IgD-negative memory B cell (primary cell): ENCODE results near the gene ATXN1. TPM values are rescaled to one million over a fixed set of nuclear protein-coding genes. Genes with fewer than 3 reads are reported as not detected.

Experiments used
- H3K27ac Mint-ChIP-seq, 3 donors: one replicate each; pipeline ENCODE4 v1.8.0; 2020 to 2022; ENCODE audit warnings: mild to moderate bottlenecking in 3 of 3, mixed read lengths in 3 of 3, moderate library complexity in 1 of 3
- H3K27me3 Mint-ChIP-seq: one replicate; pipeline ENCODE4 v1.8.0; 2021; ENCODE audit warnings: mixed read lengths
- H3K36me3 Mint-ChIP-seq: one replicate; pipeline ENCODE4 v1.8.0; 2020; ENCODE audit warnings: mild to moderate bottlenecking, mixed read lengths
- H3K4me1 Mint-ChIP-seq, 3 donors: one replicate each; pipeline ENCODE4 v1.8.0; 2020 to 2022; ENCODE audit warnings: mixed read lengths in 3 of 3, mild to moderate bottlenecking in 1 of 3
- H3K4me3 Mint-ChIP-seq, 4 donors: one replicate each; pipeline ENCODE4 v1.8.0; 2020 to 2022; ENCODE audit warnings: mild to moderate bottlenecking in 4 of 4, mixed read lengths in 4 of 4, moderate library complexity in 3 of 4
- H3K9me3 Mint-ChIP-seq, 3 donors: one replicate each; pipeline ENCODE4 v1.8.0; 2020 to 2021; ENCODE audit warnings: mixed read lengths in 3 of 3, mild to moderate bottlenecking in 1 of 3
- polyA plus RNA-seq: library from polyadenylated mRNA; unstranded; fragments of 300-500 nt; fragmentation: Illumina TruSeq; gene quantifications from one replicate; pipeline ENCODE4 v1.2.3, GENCODE V29; 2021

The ATXN1 gene
- polyA plus RNA-seq, 1 donor from 2014 or later = 5.0 TPM

- H3K9me3 Mint-ChIP-seq = no peaks in the 10 kb centered on the region
- peaks cover 3% of the 10 kb centered on the region for H3K27me3 Mint-ChIP-seq
Observed at GRCh38 chr6:16295471-16295870, 465.8 kb downstream of the ATXN1 start.

GRCh38 chr6:16295060-16295459 is 466.2 kb downstream of the ATXN1 start:
- Mint-ChIP-seq H3K27ac (no peak overlapping the region), H3K4me3 (no peak overlapping the region), H3K9me3 (no peaks in the 10 kb centered on the region), H3K4me1 (peaks cover 0 to 3% (median 0%) of the 10 kb centered on the region in 3 donors), H3K36me3 (peaks cover 1% of the 10 kb centered on the region), H3K27me3 (peaks cover 3% of the 10 kb centered on the region)

More at GRCh38 chr6:16295471-16295870, 465.8 kb downstream of the ATXN1 start:
- Mint-ChIP-seq H3K4me3 (no peak overlapping the region), H3K27ac (no peak overlapping the region), H3K4me1 (peaks cover 0 to 3% (median 0%) of the 10 kb centered on the region in 3 donors), H3K36me3 (peaks cover 1% of the 10 kb centered on the region)

GRCh38 chr6:16294371-16294770 is 466.9 kb downstream of the ATXN1 start:
- peaks cover 0 to 3% (median 0%) of the 10 kb centered on the region in 3 donors for H3K4me1 Mint-ChIP-seq
- peaks cover 1% of the 10 kb centered on the region for H3K36me3 Mint-ChIP-seq
- H3K4me3 Mint-ChIP-seq = no peak overlapping the region
- no peak overlapping the region for H3K27ac Mint-ChIP-seq
- H3K27me3 Mint-ChIP-seq = peaks cover 3% of the 10 kb centered on the region
- no peaks in the 10 kb centered on the region for H3K9me3 Mint-ChIP-seq

GRCh38 chr6:16292942-16293341 is 468.3 kb downstream of the ATXN1 start:
- peaks cover 3% of the 10 kb centered on the region for H3K27me3 Mint-ChIP-seq
- H3K4me3 Mint-ChIP-seq = peak overlapping the region in 1 of 4 donors; percentile 71
- no peaks in the 10 kb centered on the region for H3K36me3 Mint-ChIP-seq
- H3K4me1 Mint-ChIP-seq = peaks cover 0 to 3% (median 0%) of the 10 kb centered on the region in 3 donors
- no peaks in the 10 kb centered on the region for H3K9me3 Mint-ChIP-seq
- no peak overlapping the region for H3K27ac Mint-ChIP-seq

GRCh38 chr6:16292432-16292831 is 468.8 kb downstream of the ATXN1 start:
- Mint-ChIP-seq H3K27me3 (peaks cover 3% of the 10 kb centered on the region), H3K9me3 (no peaks in the 10 kb centered on the region), H3K4me3 (no peak overlapping the region), H3K27ac (no peak overlapping the region), H3K36me3 (no peaks in the 10 kb centered on the region), H3K4me1 (peaks cover 0 to 3% (median 0%) of the 10 kb centered on the region in 3 donors)

GRCh38 chr6:16291739-16292138 is 469.5 kb downstream of the ATXN1 start:
- H3K27me3 Mint-ChIP-seq = peaks cover 3% of the 10 kb centered on the region
- H3K4me3 Mint-ChIP-seq = no peak overlapping the region
- no peak overlapping the region for H3K27ac Mint-ChIP-seq
- H3K4me1 Mint-ChIP-seq = peaks cover 0 to 3% (median 0%) of the 10 kb centered on the region in 3 donors
- H3K36me3 Mint-ChIP-seq = no peaks in the 10 kb centered on the region
- H3K9me3 Mint-ChIP-seq = no peaks in the 10 kb centered on the region

- Mint-ChIP-seq H3K4me1 (peaks cover 0 to 2% (median 0%) of the 10 kb centered on the region in 3 donors), H3K9me3 (no peaks in the 10 kb centered on the region), H3K4me3 (no peak overlapping the region), H3K27me3 (peaks cover 2% of the 10 kb centered on the region), H3K36me3 (no peaks in the 10 kb centered on the region), H3K27ac (no peak overlapping the region)
Observed at GRCh38 chr6:16288163-16288562, 473.1 kb downstream of the ATXN1 start.

- Mint-ChIP-seq H3K4me3 (no peak overlapping the region), H3K27me3 (no peaks in the 10 kb centered on the region), H3K36me3 (no peaks in the 10 kb centered on the region), H3K9me3 (no peaks in the 10 kb centered on the region), H3K4me1 (peaks cover 0 to 2% (median 0%) of the 10 kb centered on the region in 3 donors), H3K27ac (peak overlapping the region in 1 of 3 donors; percentile 16)
Observed at GRCh38 chr6:16286151-16286522, 475.1 kb downstream of the ATXN1 start.

- H3K27me3 Mint-ChIP-seq = no peaks in the 10 kb centered on the region
- H3K36me3 Mint-ChIP-seq = no peaks in the 10 kb centered on the region
- no peak overlapping the region for H3K27ac Mint-ChIP-seq
- H3K4me1 Mint-ChIP-seq = peaks cover 0 to 2% (median 0%) of the 10 kb centered on the region in 3 donors
- H3K4me3 Mint-ChIP-seq = no peak overlapping the region
- no peaks in the 10 kb centered on the region for H3K9me3 Mint-ChIP-seq
Observed at GRCh38 chr6:16285467-16286150, 475.7 kb downstream of the ATXN1 start.

- H3K27ac Mint-ChIP-seq = no peak overlapping the region
- H3K9me3 Mint-ChIP-seq = no peaks in the 10 kb centered on the region
- H3K4me3 Mint-ChIP-seq = no peak overlapping the region
- peaks cover 1% of the 10 kb centered on the region for H3K27me3 Mint-ChIP-seq
- no peaks in the 10 kb centered on the region for H3K36me3 Mint-ChIP-seq
- peaks cover 0 to 2% (median 0%) of the 10 kb centered on the region in 3 donors for H3K4me1 Mint-ChIP-seq
Observed at GRCh38 chr6:16284472-16284871, 476.8 kb downstream of the ATXN1 start.

GRCh38 chr6:16282370-16282769 is 478.9 kb downstream of the ATXN1 start:
- H3K9me3 Mint-ChIP-seq = no peaks in the 10 kb centered on the region
- H3K27me3 Mint-ChIP-seq = peaks cover 10% of the 10 kb centered on the region

GRCh38 chr6:16279243-16279642 is 482.0 kb downstream of the ATXN1 start:
- H3K4me3 Mint-ChIP-seq = no peak overlapping the region
- H3K36me3 Mint-ChIP-seq = peaks cover 2% of the 10 kb centered on the region
- no peaks in the 10 kb centered on the region for H3K9me3 Mint-ChIP-seq
- no peak overlapping the region for H3K27ac Mint-ChIP-seq
- H3K27me3 Mint-ChIP-seq = peaks cover 14% of the 10 kb centered on the region
- peaks cover 0 to 3% (median 0%) of the 10 kb centered on the region in 3 donors for H3K4me1 Mint-ChIP-seq

More at GRCh38 chr6:16282370-16282769, 478.9 kb downstream of the ATXN1 start:
- peaks cover 0 to 2% (median 0%) of the 10 kb centered on the region in 3 donors for H3K4me1 Mint-ChIP-seq
- H3K36me3 Mint-ChIP-seq = peaks cover 2% of the 10 kb centered on the region
- H3K27ac Mint-ChIP-seq = no peak overlapping the region
- H3K4me3 Mint-ChIP-seq = no peak overlapping the region

- no peak overlapping the region for H3K27ac Mint-ChIP-seq
- H3K4me1 Mint-ChIP-seq = peaks cover 0 to 3% (median 0%) of the 10 kb centered on the region in 3 donors
- no peaks in the 10 kb centered on the region for H3K9me3 Mint-ChIP-seq
- peaks cover 14% of the 10 kb centered on the region for H3K27me3 Mint-ChIP-seq
- H3K36me3 Mint-ChIP-seq = peaks cover 2% of the 10 kb centered on the region
- no peak overlapping the region for H3K4me3 Mint-ChIP-seq
Observed at GRCh38 chr6:16278750-16279149, 482.5 kb downstream of the ATXN1 start.

- Mint-ChIP-seq H3K9me3 (no peaks in the 10 kb centered on the region), H3K4me3 (peak overlapping the region in 1 of 4 donors; percentile 42), H3K27me3 (peaks cover 14% of the 10 kb centered on the region), H3K4me1 (peaks cover 0 to 1% (median 0%) of the 10 kb centered on the region in 3 donors), H3K36me3 (peaks cover 2% of the 10 kb centered on the region), H3K27ac (no peak overlapping the region)
Observed at GRCh38 chr6:16278048-16278724, 483.1 kb downstream of the ATXN1 start.

GRCh38 chr6:16277101-16277981 is 483.9 kb downstream of the ATXN1 start:
- Mint-ChIP-seq H3K36me3 (peaks cover 2% of the 10 kb centered on the region), H3K27ac (no peak overlapping the region)

More at GRCh38 chr6:16277101-16277981, 483.9 kb downstream of the ATXN1 start:
- H3K4me3 Mint-ChIP-seq = peak overlapping the region in 1 of 4 donors; percentile 42
- H3K9me3 Mint-ChIP-seq = no peaks in the 10 kb centered on the region
- peaks cover 14% of the 10 kb centered on the region for H3K27me3 Mint-ChIP-seq
- H3K4me1 Mint-ChIP-seq = peaks cover 0 to 1% (median 0%) of the 10 kb centered on the region in 3 donors
